Right lobe of liver (tissue), 6 donors: ENCODE results near the gene FGD4. TPM values are rescaled to one million over a fixed set of nuclear protein-coding genes. Genes with fewer than 3 reads are reported as not detected.

ENCODE experiments used
- ATAC-seq, 4 donors: fragments of 200-7000 bp; cut with Tn5 transposase; one replicate each; pipeline ENCODE4 v1.9.1; 2020; ENCODE audit warnings: mild to moderate bottlenecking in 4 of 4, moderate library complexity in 4 of 4
- DNase-seq, 3 donors: peaks; one replicate each; pipeline ENCODE4 v3.0.0-alpha.2; 2020
- H3K27ac ChIP-seq, 3 donors: fragments of 200-600 bp; one replicate each; pipeline ENCODE4 v1.8.0; 2022
- H3K27me3 ChIP-seq, 2 donors: fragments of 200-600 bp; one replicate each; pipeline ENCODE4 v1.8.0; 2022
- H3K36me3 ChIP-seq, 4 donors: fragments of 200-600 bp; sonication (generic) in 1 of 4; one replicate each; pipeline versions ENCODE4 v1.5.1 to v1.8.0; 2017 to 2022; ENCODE audit warnings: control low read depth in 1 of 4
- H3K4me1 ChIP-seq, 4 donors: fragments of 200-600 bp; sonication (generic) in 1 of 4; one replicate each; pipeline versions ENCODE4 v1.5.1 to v1.8.0; 2017 to 2022; ENCODE audit warnings: control low read depth in 1 of 4
- H3K4me3 ChIP-seq, 3 donors: fragments of 200-600 bp; one replicate each; pipeline ENCODE4 v1.8.0; 2022
- H3K9me3 ChIP-seq, 4 donors: fragments of 200-600 bp; sonication (generic) in 1 of 4; one replicate each; pipeline versions ENCODE4 v1.5.1 to v1.8.0; 2017 to 2022; ENCODE audit warnings: control low read depth in 1 of 4
- POLR2A ChIP-seq: fragments of 450-650 bp; IDR thresholded peaks from one replicate; pipeline ENCODE4 v1.6.1; 2017; ENCODE audit warnings: antibody characterized with exemption, mild to moderate bottlenecking
- WGBS: methylation state at CpG from one replicate; pipeline ENCODE4 v1.1.6; 2018; ENCODE audit warnings: low coverage, low lambda C conversion rate; ENCODE audit not compliant: insufficient coverage; ENCODE audit errors: missing lambda C conversion rate; 5-methylcytosine and 5-hydroxymethylcytosine counted together
- intact Hi-C, 2 donors: fragments of 100-400 bp; cut with DNase I; formaldehyde crosslinking; loops; one replicate each; pipeline versions ENCODE4 v1.11.2 to v1.14.1; 2022
- total RNA-seq, 6 experiments: library from RNA; depleted of rRNA in 2 of 6; stranded (reverse); fragments of >200 nt in 2 of 6; fragmentation: NEBNext Ultra II Directional in 3 of 6; extraction: Animal tissue kit (Norgen Biotek cat#: 25700) in 3 of 6; gene quantifications; one replicate each; pipeline versions ENCODE4 v1.1.0 to v1.2.4, GENCODE V29; 2016 to 2023
- TF ChIP-seq, protein P1 (sequence below), 4 donors: fragments of 200-600 bp in 3 of 4; fragments of 450-650 bp in 1 of 4; IDR thresholded peaks; one replicate each; pipeline versions ENCODE4 v1.5.1 to v1.8.0; 2016 to 2022; ENCODE audit warnings: antibody characterized with exemption in 4 of 4, mild to moderate bottlenecking in 2 of 4
- donor health status: DM: no; HTN: yes; CAD: no.
- donor health status: DM: no; HTN: no; CAD: no.
- donor health status: DM: no; HTN: no; CAD: no.
- donor health status: DM: no; HTN: yes; CAD: no.
- donor health status: DM: no; HTN: yes; CAD: no.

The FGD4 gene
- total RNA-seq, 6 experiments from 2014 or later, result 15.1 to 29.3 (median 20.3) TPM

DNA sequence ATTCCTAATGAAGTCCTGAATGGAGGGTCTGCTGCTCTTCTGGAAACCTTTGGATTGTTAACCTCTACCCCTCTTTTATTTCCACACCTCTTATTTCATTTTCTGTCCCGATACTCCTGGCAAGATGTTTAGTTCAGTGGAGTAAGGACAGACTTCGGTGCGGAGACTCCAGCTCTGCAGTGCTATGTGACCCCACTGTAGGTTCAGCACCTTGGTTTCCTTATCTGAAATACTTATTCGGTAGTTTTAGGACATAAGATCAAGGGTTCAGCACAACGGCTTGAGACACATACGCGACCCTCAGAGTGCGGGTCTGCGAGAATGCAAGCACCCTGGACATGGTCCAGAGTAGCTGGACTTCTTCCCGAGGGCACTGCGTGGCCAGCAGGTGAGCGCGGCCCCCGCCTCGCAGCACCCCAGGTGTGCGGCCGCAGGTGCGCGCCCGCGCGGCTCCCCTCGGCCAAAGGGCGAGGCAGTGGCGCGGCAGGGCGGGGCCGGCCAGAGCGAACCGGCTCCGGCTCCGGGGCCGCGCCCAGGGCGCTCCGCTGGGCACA lies 465 bp upstream of the FGD4 start:
- Histone ChIP-seq H3K4me3 (peak overlapping the region; percentile 82 to 91 (median 84)), H3K36me3 (no peaks in the 10 kb centered on the region), H3K27me3 (no peaks in the 10 kb centered on the region), H3K9me3 (no peaks in the 10 kb centered on the region), H3K27ac (peak overlapping the region; percentile 59 to 73 (median 67)), H3K4me1 (peaks cover 0 to 21% (median 0%) of the 10 kb centered on the region in 4 donors)
- TF ChIP-seq POLR2A, result no peak
- TF ChIP-seq, protein P1, sequence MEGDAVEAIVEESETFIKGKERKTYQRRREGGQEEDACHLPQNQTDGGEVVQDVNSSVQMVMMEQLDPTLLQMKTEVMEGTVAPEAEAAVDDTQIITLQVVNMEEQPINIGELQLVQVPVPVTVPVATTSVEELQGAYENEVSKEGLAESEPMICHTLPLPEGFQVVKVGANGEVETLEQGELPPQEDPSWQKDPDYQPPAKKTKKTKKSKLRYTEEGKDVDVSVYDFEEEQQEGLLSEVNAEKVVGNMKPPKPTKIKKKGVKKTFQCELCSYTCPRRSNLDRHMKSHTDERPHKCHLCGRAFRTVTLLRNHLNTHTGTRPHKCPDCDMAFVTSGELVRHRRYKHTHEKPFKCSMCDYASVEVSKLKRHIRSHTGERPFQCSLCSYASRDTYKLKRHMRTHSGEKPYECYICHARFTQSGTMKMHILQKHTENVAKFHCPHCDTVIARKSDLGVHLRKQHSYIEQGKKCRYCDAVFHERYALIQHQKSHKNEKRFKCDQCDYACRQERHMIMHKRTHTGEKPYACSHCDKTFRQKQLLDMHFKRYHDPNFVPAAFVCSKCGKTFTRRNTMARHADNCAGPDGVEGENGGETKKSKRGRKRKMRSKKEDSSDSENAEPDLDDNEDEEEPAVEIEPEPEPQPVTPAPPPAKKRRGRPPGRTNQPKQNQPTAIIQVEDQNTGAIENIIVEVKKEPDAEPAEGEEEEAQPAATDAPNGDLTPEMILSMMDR (IDR thresholded peaks at IDR 0.05), result no peak
- intact Hi-C loops, result no loop called here
- WGBS, result 11% methylated on average over 3 of the region's 36 CpGs
- no peak for DNase-seq
- ATAC-seq, result no peak

DNA sequence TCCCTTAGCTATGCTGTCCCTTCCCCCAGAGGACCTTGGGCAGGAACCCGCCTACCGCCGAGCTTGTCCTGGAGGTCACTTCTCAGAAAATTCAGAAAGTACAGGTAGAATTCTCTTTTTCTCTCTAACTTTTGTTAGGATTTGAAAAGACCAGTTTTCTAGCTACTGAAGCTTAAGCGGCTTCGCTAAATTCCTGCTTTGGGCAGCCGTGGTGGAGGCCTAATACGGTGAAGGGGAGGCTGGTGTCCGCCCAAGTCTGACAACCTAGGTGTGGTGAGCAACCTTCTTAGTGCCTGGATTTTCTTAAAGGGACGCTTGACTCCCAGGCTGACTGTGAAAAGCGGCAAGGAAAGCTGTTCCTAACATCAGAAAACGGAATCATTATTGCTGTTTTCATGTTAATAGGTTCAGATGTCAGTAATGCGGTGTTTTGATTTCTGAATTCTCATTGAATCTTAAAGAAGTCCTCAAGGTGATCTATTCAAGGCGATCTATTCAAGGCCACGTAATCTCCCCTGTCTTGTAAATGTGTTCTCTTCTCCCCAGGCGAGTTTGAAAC lies 835 bp downstream of the FGD4 start:
- Histone ChIP-seq H3K9me3 (no peaks in the 10 kb centered on the region), H3K27ac (peak overlapping the region; percentile 67 to 78 (median 73)), H3K36me3 (no peaks in the 10 kb centered on the region), H3K27me3 (no peaks in the 10 kb centered on the region), H3K4me1 (peaks cover 0 to 26% (median 0%) of the 10 kb centered on the region in 4 donors), H3K4me3 (peak overlapping the region; percentile 82 to 91 (median 84))
- TF ChIP-seq, protein P1 (IDR thresholded peaks at IDR 0.05), result no peak
- no peak for TF ChIP-seq POLR2A
- intact Hi-C loops, result no loop called here
- 14% methylated on average over 14 of the region's 15 CpGs for WGBS
- DNase-seq (no peak), ATAC-seq (peak; percentile 1 to 20 (median 13))

DNA sequence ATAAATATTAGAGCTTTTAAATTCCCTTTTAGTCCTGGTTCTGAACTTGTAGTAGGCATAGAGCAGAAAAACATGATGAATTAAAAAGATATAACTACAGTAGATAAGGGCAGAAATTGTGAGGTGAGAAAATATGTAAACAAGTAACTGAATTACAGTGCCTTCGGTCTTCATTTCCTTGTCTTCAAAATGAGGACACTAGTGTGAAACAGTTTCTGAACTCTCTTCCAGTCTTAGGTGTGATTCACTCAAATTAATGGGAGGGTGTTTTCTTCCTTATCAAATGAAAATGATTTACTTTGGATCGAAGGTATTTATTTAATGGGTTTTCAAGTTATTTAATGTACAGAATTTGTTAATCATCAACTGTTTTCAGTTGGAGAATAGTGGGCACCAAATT lies 1.5 kb downstream of the FGD4 start:
- peak overlapping the region in 2 of 3 donors; percentile 84 to 91 for H3K4me3 ChIP-seq
- 38% methylated on average over 2 of the region's 2 CpGs for WGBS
- ATAC-seq (no peak), DNase-seq (no peak)
- no peak for TF ChIP-seq POLR2A
- TF ChIP-seq, protein P1 (IDR thresholded peaks at IDR 0.05), result no peak
- H3K27me3 ChIP-seq, result no peaks in the 10 kb centered on the region
- no peaks in the 10 kb centered on the region for H3K9me3 ChIP-seq
- H3K4me1 ChIP-seq, result peaks cover 0 to 26% (median 0%) of the 10 kb centered on the region in 4 donors
- H3K27ac ChIP-seq, result peak overlapping the region in 1 of 3 donors; percentile 67
- intact Hi-C loops, result no loop called here
- H3K36me3 ChIP-seq, result no peaks in the 10 kb centered on the region

DNA sequence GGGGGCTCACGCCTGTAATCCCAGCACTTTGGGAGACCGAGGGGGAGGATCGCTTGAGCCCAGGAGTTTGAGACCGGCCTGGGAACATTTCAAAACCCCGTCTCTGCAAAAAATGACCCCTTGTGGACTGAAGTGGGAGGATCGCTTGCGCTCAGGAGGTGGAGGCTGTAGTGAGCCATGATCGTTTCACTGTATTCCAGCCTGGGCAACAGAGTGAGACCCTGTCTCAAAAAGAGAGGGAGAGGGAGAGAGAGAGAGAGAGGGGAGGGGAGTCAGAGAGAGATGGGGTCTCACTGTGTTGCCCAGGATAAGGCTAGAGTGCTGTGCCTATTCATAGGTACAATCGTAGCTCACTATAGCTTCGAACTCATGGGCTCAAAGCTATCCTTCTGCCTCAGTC lies 2.8 kb downstream of the FGD4 start:
- no peak overlapping the region for H3K4me3 ChIP-seq

More for the DNA sequence above, 2.8 kb downstream of the FGD4 start:
- no peaks in the 10 kb centered on the region for H3K9me3 ChIP-seq
- no peak overlapping the region for H3K27ac ChIP-seq
- no peaks in the 10 kb centered on the region for H3K36me3 ChIP-seq
- no peak for ATAC-seq
- DNase-seq, result no peak
- no peak for TF ChIP-seq POLR2A
- TF ChIP-seq, protein P1 (IDR thresholded peaks at IDR 0.05), result no peak
- intact Hi-C loops, result no loop called here
- no peaks in the 10 kb centered on the region for H3K27me3 ChIP-seq
- WGBS, result 89% methylated on average over 9 of the region's 10 CpGs
- H3K4me1 ChIP-seq, result peaks cover 0 to 26% (median 0%) of the 10 kb centered on the region in 4 donors
